Measurements from ENCODE around the gene TMED3. TPM values are rescaled to one million over a fixed set of nuclear protein-coding genes. Genes with fewer than 3 reads are reported as not detected.

TMED3 gene
- total RNA-seq, 1 experiment from 2014 or later: 127 TPM

DNA sequence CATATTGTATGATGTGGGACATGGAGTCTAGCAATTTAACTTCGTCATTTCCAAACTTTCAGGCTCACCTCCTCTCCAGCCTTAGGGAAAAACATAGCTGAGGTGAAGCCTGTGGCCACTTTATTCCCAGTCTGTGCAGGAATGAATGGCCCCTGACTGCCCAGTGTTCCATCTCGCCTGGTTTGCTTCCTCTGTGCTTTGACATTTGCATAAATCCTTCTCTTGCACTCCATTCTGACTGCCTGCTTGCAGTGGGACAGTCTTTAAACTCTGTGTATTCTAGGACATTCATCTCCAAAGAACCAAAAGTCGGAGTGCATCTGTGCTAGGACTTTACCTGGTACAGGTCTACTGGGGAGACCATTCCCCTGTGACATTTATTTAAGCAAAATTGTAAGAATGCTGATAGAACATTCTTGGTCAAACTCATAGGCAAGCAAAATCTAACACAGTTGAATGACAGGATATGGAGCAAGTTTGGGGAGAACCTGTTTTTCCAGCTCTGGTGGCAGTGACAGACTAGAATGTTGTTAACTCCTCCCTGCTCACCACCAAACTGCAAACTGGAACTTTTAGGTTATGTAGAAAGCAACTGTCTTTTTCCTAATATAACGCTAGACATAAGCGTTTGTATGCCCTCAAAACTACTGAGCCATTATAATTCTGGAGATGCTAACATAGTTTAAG lies 22.1 kb downstream of the TMED3 start:
- H3K9me3 Mint-ChIP-seq (ENCODE audit: low read depth, unreplicated experiment): no peaks in the 10 kb centered on the region
- H3K27ac Mint-ChIP-seq (ENCODE audit: unreplicated experiment): peak overlapping the region; percentile 57
- no peaks in the 10 kb centered on the region for H3K27me3 Mint-ChIP-seq (ENCODE audit: unreplicated experiment)
- no TSS peak for BruUV-seq (replicated peaks)
- no peak for TF ChIP-seq CTCF (IDR thresholded peaks at IDR 0.05; ENCODE audit: unreplicated experiment)
- peaks cover 28% of the 10 kb centered on the region for H3K4me1 Mint-ChIP-seq (ENCODE audit: low read depth, unreplicated experiment)
- DNase-seq: peak; percentile 73
- peak overlapping the region; percentile 33 for H3K4me3 Mint-ChIP-seq (ENCODE audit: low read depth, unreplicated experiment)
- CTCF ChIA-PET: interaction anchor here (0.7 kb wide), 1 partner anchor 30 kb away, joined by 3 read pairs; no protein-coding TSS in a partner anchor
- intact Hi-C loops (cut with micrococcal nuclease; ENCODE audit: unreplicated experiment): loop anchor here (1.0 kb wide), 1 partner anchor 18 kb away; no protein-coding TSS in a partner anchor
- peaks cover 10% of the 10 kb centered on the region for H3K36me3 Mint-ChIP-seq (ENCODE audit: insufficient read depth, unreplicated experiment)

DNA sequence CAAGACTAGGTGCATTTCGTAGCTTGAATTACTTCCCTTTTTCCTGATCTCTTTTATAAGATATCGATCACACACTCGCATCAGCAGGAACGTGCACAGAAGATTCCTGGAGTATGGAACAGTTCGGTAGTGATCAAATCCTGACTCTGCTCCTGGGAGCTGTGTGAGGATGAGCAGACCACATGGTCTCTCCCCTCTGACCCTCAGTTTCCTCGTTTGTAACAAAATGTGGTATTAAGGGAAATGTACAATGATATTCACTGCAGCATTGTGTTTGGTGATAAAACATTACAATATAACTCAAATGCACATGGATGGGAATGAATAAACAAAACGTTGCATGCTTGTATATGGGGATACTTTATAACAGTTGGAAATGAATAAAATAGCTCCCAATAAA lies 26.7 kb downstream of the TMED3 start:
- CTCF ChIA-PET: interaction anchor here (1.2 kb wide), 1 partner anchor 8 kb away, joined by 3 read pairs; no protein-coding TSS in a partner anchor
- Mint-ChIP-seq H3K4me3 (ENCODE audit: low read depth, unreplicated experiment) (no peak overlapping the region), H3K27ac (ENCODE audit: unreplicated experiment) (no peak overlapping the region), H3K36me3 (ENCODE audit: insufficient read depth, unreplicated experiment) (peaks cover 11% of the 10 kb centered on the region), H3K27me3 (ENCODE audit: unreplicated experiment) (no peaks in the 10 kb centered on the region), H3K9me3 (ENCODE audit: low read depth, unreplicated experiment) (peaks cover 3% of the 10 kb centered on the region), H3K4me1 (ENCODE audit: low read depth, unreplicated experiment) (peaks cover 28% of the 10 kb centered on the region)
- intact Hi-C loops (cut with micrococcal nuclease; ENCODE audit: unreplicated experiment): no loop called here
- TF ChIP-seq CTCF (IDR thresholded peaks at IDR 0.05; ENCODE audit: unreplicated experiment): no peak
- DNase-seq: no peak
- BruUV-seq (replicated peaks): no TSS peak

DNA sequence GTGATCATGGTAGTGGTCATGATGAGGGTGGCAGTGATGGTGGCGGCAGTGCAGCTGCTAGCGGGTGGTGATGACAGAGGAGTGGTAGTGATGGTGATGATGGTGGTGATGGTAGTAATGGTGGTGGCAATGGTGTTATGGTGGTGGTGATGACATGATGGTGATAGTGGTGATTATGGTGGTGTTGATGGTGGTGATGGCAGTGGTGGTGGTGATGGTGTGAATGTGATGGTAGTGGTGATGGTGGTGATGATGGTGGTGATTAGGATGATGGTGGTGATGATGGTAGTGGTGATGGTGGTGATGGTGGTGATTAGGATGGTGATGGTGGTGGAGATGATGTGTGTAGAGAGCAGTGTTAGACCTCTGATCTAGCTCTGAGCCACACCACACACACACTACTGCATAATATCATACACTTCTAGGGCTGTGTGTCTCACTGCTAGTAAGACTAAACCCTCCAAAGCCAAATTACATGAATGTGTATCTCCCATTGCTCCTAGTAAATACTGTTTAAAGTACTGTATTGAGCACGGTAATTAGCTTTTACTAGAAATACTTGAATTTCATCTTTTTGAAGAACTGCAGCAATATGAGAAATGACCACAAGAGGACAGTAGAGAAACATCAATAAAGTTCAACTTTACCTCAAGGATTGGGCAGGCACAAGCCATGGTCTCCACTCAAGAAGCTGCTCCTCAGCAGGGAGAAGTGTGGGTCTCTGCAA lies 28.8 kb downstream of the TMED3 start:
- BruUV-seq (replicated peaks): no TSS peak
- Mint-ChIP-seq H3K4me3 (ENCODE audit: low read depth, unreplicated experiment) (no peak overlapping the region), H3K36me3 (ENCODE audit: insufficient read depth, unreplicated experiment) (peaks cover 5% of the 10 kb centered on the region), H3K27ac (ENCODE audit: unreplicated experiment) (no peak overlapping the region), H3K9me3 (ENCODE audit: low read depth, unreplicated experiment) (peaks cover 3% of the 10 kb centered on the region), H3K27me3 (ENCODE audit: unreplicated experiment) (no peaks in the 10 kb centered on the region), H3K4me1 (ENCODE audit: low read depth, unreplicated experiment) (peaks cover 13% of the 10 kb centered on the region)
- peak; percentile 78 for TF ChIP-seq CTCF (IDR thresholded peaks at IDR 0.05; ENCODE audit: unreplicated experiment)
- DNase-seq: no peak
- intact Hi-C loops (cut with micrococcal nuclease; ENCODE audit: unreplicated experiment): loop anchor here (2.0 to 10.0 kb wide), 3 partner anchors 257 to 835 kb away; no protein-coding TSS in a partner anchor
- CTCF ChIA-PET: interaction anchor here (0.7 to 2.8 kb wide), 9 partner anchors 12 to 833 kb away, joined by 3 to 19 read pairs (median 5); no protein-coding TSS in a partner anchor

GRCh38 chr15:79340315-79340602 lies 29.3 kb downstream of the TMED3 start:
- CTCF ChIA-PET: interaction anchor here (0.5 to 2.8 kb wide), 6 partner anchors 17 to 534 kb away, joined by 3 to 19 read pairs (median 6); no protein-coding TSS in a partner anchor
- Mint-ChIP-seq H3K27me3 (ENCODE audit: unreplicated experiment) (no peaks in the 10 kb centered on the region), H3K4me1 (ENCODE audit: low read depth, unreplicated experiment) (peaks cover 13% of the 10 kb centered on the region), H3K36me3 (ENCODE audit: insufficient read depth, unreplicated experiment) (peaks cover 5% of the 10 kb centered on the region), H3K4me3 (ENCODE audit: low read depth, unreplicated experiment) (no peak overlapping the region), H3K9me3 (ENCODE audit: low read depth, unreplicated experiment) (peaks cover 3% of the 10 kb centered on the region), H3K27ac (ENCODE audit: unreplicated experiment) (no peak overlapping the region)
- DNase-seq: no peak
- intact Hi-C loops (cut with micrococcal nuclease; ENCODE audit: unreplicated experiment): loop anchor here (2.0 to 10.0 kb wide), 3 partner anchors 257 to 835 kb away; no protein-coding TSS in a partner anchor
- TF ChIP-seq CTCF (IDR thresholded peaks at IDR 0.05; ENCODE audit: unreplicated experiment): no peak
- BruUV-seq (replicated peaks): no TSS peak

Data from Calu3 (cell line).